Activated T-cell treated with anti-CD3 and anti-CD28 coated beads, Interleukin-2, amount 50 U/mL, for 24 hours (primary cell): Measurements from ENCODE around the gene STIL.
"Not testable (repeated sequence)": the region's sequence is repeated elsewhere in the genome, so short reads cannot be mapped to it uniquely, and the experiment has no call there.

ENCODE experiments used
- DNase-seq: peaks from one replicate; pipeline ENCODE4 v3.0.0-alpha.2; 2020
- H3K27ac Mint-ChIP-seq: 2 replicates; pipeline ENCODE4 v1.8.0; 2020; ENCODE audit warnings: mild to moderate bottlenecking, mixed read lengths
- H3K27me3 Mint-ChIP-seq: 2 replicates; pipeline ENCODE4 v1.8.0; 2020; ENCODE audit warnings: mixed read lengths
- H3K36me3 Mint-ChIP-seq: 2 replicates; pipeline ENCODE4 v1.8.0; 2020; ENCODE audit warnings: low read depth, mixed read lengths
- H3K4me1 Mint-ChIP-seq: 2 replicates; pipeline ENCODE4 v1.8.0; 2020; ENCODE audit warnings: low read depth, mixed read lengths
- H3K4me3 Mint-ChIP-seq: 2 replicates; pipeline ENCODE4 v1.8.0; 2020; ENCODE audit warnings: mild to moderate bottlenecking, moderate library complexity, mixed read lengths
- H3K9me3 Mint-ChIP-seq: 2 replicates; pipeline ENCODE4 v1.8.0; 2020; ENCODE audit warnings: mixed read lengths

STIL gene

DNA sequence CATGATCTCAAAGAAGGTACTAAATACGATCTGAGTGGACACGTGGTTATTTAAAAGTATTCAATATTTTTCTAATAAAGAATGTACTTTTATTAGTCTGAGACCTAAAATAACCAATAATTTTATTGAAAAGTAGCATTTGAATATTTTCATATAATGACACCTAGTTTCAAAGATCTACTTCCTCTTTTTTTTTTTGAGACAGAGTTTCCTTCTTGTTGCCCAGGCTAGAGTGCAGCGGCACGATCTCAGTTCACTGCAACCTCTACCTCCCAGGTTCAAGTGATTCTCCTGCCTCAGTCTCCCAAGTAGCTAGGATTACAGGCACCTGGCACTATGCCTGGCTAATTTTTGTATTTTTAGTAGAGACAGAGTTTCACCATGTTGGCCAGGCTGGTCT lies 25.8 kb downstream of the STIL start:
- not testable (repeated sequence) for H3K4me1 Mint-ChIP-seq, H3K27me3 Mint-ChIP-seq, H3K27ac Mint-ChIP-seq, DNase-seq, H3K4me3 Mint-ChIP-seq, H3K9me3 Mint-ChIP-seq
- H3K36me3 Mint-ChIP-seq = peaks cover 65% of the 10 kb centered on the region

DNA sequence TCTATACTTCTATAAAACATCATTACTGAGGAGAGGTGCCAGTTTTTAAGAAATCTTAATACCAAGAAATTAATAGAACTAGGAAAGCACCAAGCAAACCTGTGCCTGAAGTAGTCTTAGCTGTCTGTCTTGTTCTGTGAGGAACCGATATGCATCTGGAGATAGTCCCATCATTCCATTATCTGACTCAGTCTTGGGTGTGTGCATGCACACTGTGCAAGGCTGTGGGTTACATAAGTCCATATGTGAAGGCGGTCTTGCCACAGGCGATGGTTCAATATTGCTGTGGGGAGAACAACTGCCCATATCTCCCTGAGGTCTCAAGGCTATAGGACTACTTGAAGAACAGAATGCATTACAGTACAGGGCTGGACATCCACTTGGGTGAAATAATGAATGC lies 33.8 kb downstream of the STIL start:
- Mint-ChIP-seq H3K9me3 (no peaks in the 10 kb centered on the region), H3K27me3 (no peaks in the 10 kb centered on the region), H3K4me1 (no peaks in the 10 kb centered on the region), H3K27ac (no peak overlapping the region), H3K4me3 (no peak overlapping the region), H3K36me3 (peaks cover 68% of the 10 kb centered on the region)
- DNase-seq = no peak

GRCh38 chr1:47276850-47277249 lies 37.1 kb downstream of the STIL start:
- DNase-seq = no peak
- no peaks in the 10 kb centered on the region for H3K27me3 Mint-ChIP-seq
- no peak overlapping the region for H3K27ac Mint-ChIP-seq
- peaks cover 61% of the 10 kb centered on the region for H3K36me3 Mint-ChIP-seq
- H3K4me1 Mint-ChIP-seq = no peaks in the 10 kb centered on the region
- no peaks in the 10 kb centered on the region for H3K9me3 Mint-ChIP-seq
- H3K4me3 Mint-ChIP-seq = no peak overlapping the region

- H3K27ac Mint-ChIP-seq, H3K27me3 Mint-ChIP-seq, H3K4me1 Mint-ChIP-seq, DNase-seq, H3K4me3 Mint-ChIP-seq, H3K9me3 Mint-ChIP-seq: not testable (repeated sequence)
- H3K36me3 Mint-ChIP-seq = peaks cover 59% of the 10 kb centered on the region
Measured at GRCh38 chr1:47275811-47276210, 38.1 kb downstream of the STIL start.

GRCh38 chr1:47265529-47265928 lies 48.4 kb downstream of the STIL start:
- H3K27me3 Mint-ChIP-seq, H3K4me3 Mint-ChIP-seq, DNase-seq, H3K9me3 Mint-ChIP-seq, H3K4me1 Mint-ChIP-seq, H3K27ac Mint-ChIP-seq: not testable (repeated sequence)
- H3K36me3 Mint-ChIP-seq = peaks cover 69% of the 10 kb centered on the region

DNA sequence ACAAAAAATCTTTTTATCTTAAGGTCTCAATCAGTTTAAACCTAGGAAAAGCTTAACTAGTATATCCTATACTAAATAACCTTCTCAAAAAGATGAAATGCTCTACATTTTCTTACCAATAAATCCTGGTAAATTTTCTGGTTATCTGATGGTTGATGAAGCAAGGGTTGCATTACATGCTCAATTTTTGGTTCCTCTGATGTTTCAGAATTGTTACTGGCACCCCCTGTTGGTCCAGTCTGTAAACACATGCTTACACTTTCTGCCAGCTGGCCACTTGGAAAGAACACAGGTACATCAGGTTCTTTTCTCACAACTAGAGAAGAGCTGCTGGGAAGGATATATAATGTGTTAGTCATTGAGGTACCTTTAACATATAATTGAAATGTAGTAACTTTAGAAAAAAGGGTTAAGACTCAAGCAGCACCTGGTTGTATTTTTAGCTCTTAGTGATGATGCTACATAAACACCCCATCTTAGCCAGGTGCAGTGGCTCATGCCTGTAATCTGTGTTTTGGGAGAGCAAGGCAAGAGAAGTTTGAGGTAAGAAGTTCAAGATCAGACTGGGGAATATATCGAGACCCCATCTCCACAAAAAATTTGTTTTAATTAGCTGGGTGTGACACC lies 51.0 kb downstream of the STIL start:
- peaks cover 62% of the 10 kb centered on the region for H3K36me3 Mint-ChIP-seq
- H3K27ac Mint-ChIP-seq = no peak overlapping the region
- no peak overlapping the region for H3K4me3 Mint-ChIP-seq
- DNase-seq = no peak
- H3K27me3 Mint-ChIP-seq = no peaks in the 10 kb centered on the region
- H3K9me3 Mint-ChIP-seq = no peaks in the 10 kb centered on the region
- no peaks in the 10 kb centered on the region for H3K4me1 Mint-ChIP-seq

GRCh38 chr1:47257224-47257623 lies 56.7 kb downstream of the STIL start:
- no peaks in the 10 kb centered on the region for H3K4me1 Mint-ChIP-seq
- H3K9me3 Mint-ChIP-seq = no peaks in the 10 kb centered on the region
- H3K4me3 Mint-ChIP-seq = no peak overlapping the region
- peaks cover 53% of the 10 kb centered on the region for H3K36me3 Mint-ChIP-seq
- no peak overlapping the region for H3K27ac Mint-ChIP-seq
- H3K27me3 Mint-ChIP-seq = no peaks in the 10 kb centered on the region
- DNase-seq = no peak

- Mint-ChIP-seq H3K36me3 (peaks cover 53% of the 10 kb centered on the region), H3K4me1 (no peaks in the 10 kb centered on the region), H3K27me3 (no peaks in the 10 kb centered on the region), H3K27ac (no peak overlapping the region), H3K9me3 (no peaks in the 10 kb centered on the region), H3K4me3 (no peak overlapping the region)
- no peak for DNase-seq
Measured at GRCh38 chr1:47252795-47253194, 61.2 kb downstream of the STIL start.

- Mint-ChIP-seq H3K27me3 (no peaks in the 10 kb centered on the region), H3K27ac (no peak overlapping the region), H3K4me1 (no peaks in the 10 kb centered on the region), H3K4me3 (no peak overlapping the region), H3K36me3 (peaks cover 50% of the 10 kb centered on the region), H3K9me3 (no peaks in the 10 kb centered on the region)
- DNase-seq = no peak
Measured at GRCh38 chr1:47252369-47252768, 61.6 kb downstream of the STIL start.

- Mint-ChIP-seq H3K9me3 (no peaks in the 10 kb centered on the region), H3K4me1 (no peaks in the 10 kb centered on the region), H3K27me3 (peaks cover 4% of the 10 kb centered on the region), H3K36me3 (peaks cover 28% of the 10 kb centered on the region), H3K27ac (no peak overlapping the region), H3K4me3 (no peak overlapping the region)
- no peak for DNase-seq
Measured at GRCh38 chr1:47249755-47250154, 64.2 kb downstream of the STIL start.

DNA sequence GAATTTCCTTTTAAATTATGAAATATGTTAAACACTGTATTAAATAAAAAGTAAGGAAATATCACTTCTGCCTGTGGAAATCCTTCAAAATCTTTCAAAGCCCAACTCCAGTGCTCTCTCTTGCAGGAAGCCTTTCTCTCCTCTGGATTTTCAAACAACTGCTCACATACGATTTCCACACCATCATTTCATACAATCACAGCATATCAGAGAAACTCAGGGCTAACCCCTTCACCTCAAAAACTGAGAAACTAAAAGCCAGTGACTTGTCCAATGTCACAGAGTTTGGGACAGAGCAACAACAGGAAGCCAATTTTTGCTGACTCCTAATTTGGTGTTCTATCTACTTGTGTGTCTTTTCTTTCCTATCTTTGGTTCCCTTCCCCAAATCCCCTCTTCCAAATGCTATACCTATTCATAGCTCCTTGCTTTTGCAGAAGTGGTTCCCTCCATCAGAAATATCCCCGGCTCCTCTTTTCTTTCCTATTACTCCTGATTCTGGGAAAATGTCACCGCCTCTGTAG lies 69.5 kb downstream of the STIL start:
- no peak for DNase-seq
- Mint-ChIP-seq H3K4me3 (no peak overlapping the region), H3K36me3 (peaks cover 4% of the 10 kb centered on the region), H3K27me3 (peaks cover 32% of the 10 kb centered on the region), H3K4me1 (peaks cover 2% of the 10 kb centered on the region), H3K27ac (no peak overlapping the region), H3K9me3 (no peaks in the 10 kb centered on the region)

GRCh38 chr1:47243910-47244309 lies 70.0 kb downstream of the STIL start:
- Mint-ChIP-seq H3K4me1 (peaks cover 7% of the 10 kb centered on the region), H3K27ac (no peak overlapping the region), H3K36me3 (peaks cover 1% of the 10 kb centered on the region), H3K4me3 (no peak overlapping the region), H3K27me3 (peaks cover 37% of the 10 kb centered on the region), H3K9me3 (no peaks in the 10 kb centered on the region)
- no peak for DNase-seq

DNA sequence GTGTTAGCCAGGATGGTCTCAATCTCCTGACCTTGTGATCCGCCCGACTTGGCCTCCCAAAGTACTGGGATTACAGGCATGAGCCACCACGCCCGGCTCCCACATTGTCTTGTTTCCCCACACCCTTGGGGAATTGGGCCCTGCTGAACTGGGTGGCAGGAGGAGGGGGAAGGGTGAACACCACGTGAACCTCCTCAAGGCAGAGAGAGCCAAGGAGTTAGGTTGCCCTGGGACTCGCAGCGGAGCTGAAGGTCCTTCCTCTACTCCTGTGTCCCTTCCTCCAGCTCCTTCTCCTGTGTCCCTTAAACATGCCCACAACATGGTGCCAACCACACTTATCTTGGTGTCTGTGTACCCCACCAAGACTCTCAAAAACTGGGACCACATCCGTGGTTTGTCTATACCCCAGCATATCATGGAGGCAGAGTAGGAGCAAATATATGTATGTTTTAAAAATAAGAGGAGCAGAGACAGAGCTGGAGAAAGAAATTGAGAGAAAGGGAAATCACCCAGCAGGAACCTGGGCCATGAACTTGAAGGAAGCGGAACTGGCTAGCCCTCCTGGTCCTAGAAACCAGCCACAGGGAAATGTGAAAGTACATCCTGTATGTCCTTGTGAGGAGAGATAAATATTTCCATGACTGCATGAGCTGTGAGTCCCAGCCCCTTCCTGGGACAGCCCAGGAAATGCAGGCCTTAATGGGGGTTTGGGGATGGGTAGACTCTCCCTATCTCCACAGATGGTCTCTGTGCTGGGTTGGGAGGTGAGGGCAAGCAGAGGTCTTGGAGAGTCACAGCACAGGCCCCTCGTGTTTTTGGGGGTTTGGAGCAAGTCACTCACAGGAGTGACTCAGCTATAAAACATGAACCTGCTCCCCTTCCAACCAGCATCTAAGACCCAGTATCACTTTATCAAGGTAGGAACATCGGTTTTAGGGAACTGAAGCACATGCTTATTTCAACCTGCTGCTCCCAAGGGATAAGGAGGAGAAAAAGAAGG lies 72.5 kb downstream of the STIL start:
- H3K4me3 Mint-ChIP-seq = no peak overlapping the region
- peaks cover 50% of the 10 kb centered on the region for H3K27me3 Mint-ChIP-seq
- H3K4me1 Mint-ChIP-seq = peaks cover 7% of the 10 kb centered on the region
- no peak for DNase-seq
- H3K9me3 Mint-ChIP-seq = no peaks in the 10 kb centered on the region
- H3K36me3 Mint-ChIP-seq = no peaks in the 10 kb centered on the region
- no peak overlapping the region for H3K27ac Mint-ChIP-seq

DNA sequence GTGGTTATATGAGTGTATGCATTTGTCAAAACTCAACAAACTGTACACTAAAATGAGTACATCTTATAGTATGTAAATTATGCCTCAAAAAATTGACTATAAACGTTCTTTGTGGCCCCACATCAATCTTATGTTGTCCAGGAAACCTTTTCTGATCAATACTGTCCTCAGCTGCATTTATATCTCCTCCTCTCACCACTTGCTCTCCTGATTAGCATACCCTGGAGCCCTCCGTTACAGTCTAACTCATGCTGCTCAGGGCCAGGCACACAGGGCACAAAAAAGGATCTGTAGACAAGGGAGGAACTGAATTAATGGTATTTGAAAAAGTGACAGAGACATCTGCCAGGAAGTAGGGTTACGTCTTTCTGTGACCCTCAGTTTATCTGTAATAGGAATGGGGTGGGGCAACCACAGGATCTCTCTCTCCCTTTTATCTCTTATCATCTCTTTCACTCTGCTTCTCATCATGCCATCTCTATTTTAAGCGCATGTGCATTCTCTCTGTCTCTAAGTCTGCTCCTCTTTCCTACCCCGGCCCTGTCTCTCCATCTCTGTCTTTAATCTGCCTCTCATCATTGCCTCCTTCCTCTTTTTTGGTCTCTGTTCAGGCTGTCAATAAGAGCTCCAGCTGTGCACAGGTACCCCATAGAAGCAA lies 74.9 kb downstream of the STIL start:
- Mint-ChIP-seq H3K4me1 (peaks cover 7% of the 10 kb centered on the region), H3K36me3 (no peaks in the 10 kb centered on the region), H3K27ac (no peak overlapping the region), H3K9me3 (no peaks in the 10 kb centered on the region), H3K4me3 (no peak overlapping the region), H3K27me3 (peaks cover 64% of the 10 kb centered on the region)
- DNase-seq = no peak
